ENCODE measurements around the gene TLCD5.

The TLCD5 gene

DNA sequence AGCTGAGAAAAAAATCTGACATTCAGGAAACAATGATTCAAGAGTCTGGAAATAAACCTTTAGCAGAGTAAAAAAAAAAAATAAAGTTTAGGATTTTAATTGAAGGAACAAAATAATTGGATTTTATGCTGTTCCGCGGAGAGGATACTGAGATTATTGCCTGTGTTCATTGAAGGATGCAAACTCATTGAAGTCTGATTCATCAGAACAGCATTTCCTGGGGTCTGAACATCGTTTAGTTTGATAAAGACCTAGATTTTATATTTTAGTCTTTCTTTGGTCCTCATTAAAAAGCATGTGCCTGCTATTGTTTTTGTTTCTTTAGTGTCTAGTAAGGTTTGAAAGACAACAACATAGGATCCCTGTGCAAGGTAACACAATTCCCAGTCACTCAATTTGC is 4.5 kb downstream of the TLCD5 start:
- H3K4me3 ChIP-seq (ENCODE audit: control insufficient read depth, low read depth, low read length), result no peak overlapping the region
- no peak for DNase-seq (ENCODE audit: low read depth)
- TF ChIP-seq, protein P1, sequence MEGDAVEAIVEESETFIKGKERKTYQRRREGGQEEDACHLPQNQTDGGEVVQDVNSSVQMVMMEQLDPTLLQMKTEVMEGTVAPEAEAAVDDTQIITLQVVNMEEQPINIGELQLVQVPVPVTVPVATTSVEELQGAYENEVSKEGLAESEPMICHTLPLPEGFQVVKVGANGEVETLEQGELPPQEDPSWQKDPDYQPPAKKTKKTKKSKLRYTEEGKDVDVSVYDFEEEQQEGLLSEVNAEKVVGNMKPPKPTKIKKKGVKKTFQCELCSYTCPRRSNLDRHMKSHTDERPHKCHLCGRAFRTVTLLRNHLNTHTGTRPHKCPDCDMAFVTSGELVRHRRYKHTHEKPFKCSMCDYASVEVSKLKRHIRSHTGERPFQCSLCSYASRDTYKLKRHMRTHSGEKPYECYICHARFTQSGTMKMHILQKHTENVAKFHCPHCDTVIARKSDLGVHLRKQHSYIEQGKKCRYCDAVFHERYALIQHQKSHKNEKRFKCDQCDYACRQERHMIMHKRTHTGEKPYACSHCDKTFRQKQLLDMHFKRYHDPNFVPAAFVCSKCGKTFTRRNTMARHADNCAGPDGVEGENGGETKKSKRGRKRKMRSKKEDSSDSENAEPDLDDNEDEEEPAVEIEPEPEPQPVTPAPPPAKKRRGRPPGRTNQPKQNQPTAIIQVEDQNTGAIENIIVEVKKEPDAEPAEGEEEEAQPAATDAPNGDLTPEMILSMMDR (conservative IDR thresholded peaks at IDR 0.05; ENCODE audit: control insufficient read depth, insufficient read depth, low read depth, low read length), result no peak

DNA sequence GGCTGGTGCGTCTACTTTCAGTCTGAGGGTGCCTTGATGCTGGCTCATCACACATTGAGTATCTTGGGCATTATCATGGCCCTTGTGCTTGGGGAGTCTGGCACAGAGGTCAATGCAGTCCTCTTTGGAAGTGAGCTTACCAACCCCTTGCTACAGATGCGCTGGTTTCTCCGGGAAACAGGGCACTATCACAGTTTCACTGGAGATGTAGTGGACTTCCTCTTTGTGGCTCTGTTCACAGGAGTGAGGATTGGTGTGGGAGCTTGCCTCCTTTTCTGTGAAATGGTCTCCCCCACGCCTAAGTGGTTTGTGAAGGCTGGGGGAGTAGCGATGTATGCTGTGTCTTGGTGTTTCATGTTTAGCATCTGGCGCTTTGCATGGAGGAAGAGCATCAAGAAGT is 4.9 kb downstream of the TLCD5 start:
- H3K4me3 ChIP-seq (ENCODE audit: control insufficient read depth, low read depth, low read length), result no peak overlapping the region
- no peak for DNase-seq (ENCODE audit: low read depth)
- TF ChIP-seq, protein P1 (conservative IDR thresholded peaks at IDR 0.05; ENCODE audit: control insufficient read depth, insufficient read depth, low read depth, low read length), result no peak

DNA sequence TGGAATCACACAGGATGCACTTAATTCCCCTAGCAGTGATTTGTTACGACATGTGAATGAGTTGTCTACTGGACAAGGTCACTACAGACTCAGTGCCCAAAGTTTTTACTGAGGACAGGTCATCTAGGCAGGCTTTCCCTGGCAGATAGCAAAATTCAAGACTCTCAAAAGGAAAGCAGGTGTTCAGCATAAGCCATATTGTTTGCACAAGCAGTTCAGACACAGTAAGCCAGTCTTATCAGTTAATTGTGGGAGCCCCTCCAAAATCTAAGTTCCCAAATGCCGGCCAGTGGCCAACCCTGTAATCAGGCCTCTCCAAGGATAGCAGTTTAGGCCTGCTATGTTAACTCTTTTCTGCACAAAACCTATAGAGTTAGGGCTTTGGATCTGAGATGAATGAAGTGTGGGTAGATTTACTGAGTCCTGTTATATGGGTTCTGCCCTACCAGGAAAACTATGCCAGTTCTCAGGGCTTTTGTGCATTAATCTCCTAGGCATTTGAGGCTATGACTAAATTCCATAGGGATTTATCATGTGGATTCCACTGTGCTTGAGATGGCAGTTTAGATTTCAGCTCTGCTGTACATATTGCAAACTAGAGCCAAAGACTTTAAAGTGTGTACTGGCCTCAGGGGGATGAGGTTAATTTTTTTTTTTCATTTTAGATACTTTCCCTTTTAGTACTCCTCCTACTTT is 6.3 kb downstream of the TLCD5 start:
- TF ChIP-seq, protein P1 (conservative IDR thresholded peaks at IDR 0.05; ENCODE audit: control insufficient read depth, insufficient read depth, low read depth, low read length), result no peak
- no peak overlapping the region for H3K4me3 ChIP-seq (ENCODE audit: control insufficient read depth, low read depth, low read length)
- DNase-seq (ENCODE audit: low read depth), result peak; percentile 91

DNA sequence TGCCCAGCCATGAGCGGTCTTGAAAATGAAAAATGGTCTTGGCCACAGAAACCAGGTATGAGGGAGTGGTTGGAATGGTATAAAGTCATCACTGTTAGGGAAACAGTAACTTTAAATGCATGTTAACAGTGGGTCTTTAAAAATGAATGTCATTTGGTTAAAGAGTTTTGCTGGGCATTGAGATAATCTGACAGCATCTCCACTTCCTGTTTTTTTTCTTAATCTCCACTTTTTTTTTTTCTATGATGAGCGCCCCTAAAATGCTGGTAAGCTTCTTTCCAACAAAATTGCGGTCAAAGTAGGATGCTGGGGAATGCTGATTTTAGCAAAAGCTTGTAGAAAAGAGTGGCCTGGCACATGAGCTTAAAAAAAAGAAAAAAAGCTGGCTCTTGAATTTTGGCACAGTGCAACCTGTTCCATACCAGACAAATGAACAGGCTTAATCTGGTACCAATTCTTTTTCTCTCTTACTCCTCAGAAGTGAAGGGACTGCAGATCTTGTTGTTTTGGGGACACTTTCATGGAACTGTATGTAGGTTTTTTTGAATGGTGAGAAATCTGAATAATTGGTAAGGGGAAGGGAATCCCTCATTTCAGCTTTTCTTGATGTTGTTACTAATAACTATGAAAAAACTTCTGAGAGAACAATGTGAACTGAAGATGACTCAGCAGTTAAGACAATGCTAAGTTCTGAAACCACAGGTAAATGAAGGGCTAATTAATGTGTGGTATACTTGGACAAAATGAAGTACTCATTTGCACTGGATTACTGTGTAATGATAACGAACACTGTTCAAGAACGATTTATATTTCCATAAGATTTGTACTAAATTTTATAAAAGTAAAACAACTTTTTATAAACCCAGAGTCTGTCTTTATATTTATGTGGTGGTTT is 8.0 kb downstream of the TLCD5 start:
- peak; percentile 34 for DNase-seq (ENCODE audit: low read depth)
- no peak overlapping the region for H3K4me3 ChIP-seq (ENCODE audit: control insufficient read depth, low read depth, low read length)
- TF ChIP-seq, protein P1 (conservative IDR thresholded peaks at IDR 0.05; ENCODE audit: control insufficient read depth, insufficient read depth, low read depth, low read length), result no peak

DNA sequence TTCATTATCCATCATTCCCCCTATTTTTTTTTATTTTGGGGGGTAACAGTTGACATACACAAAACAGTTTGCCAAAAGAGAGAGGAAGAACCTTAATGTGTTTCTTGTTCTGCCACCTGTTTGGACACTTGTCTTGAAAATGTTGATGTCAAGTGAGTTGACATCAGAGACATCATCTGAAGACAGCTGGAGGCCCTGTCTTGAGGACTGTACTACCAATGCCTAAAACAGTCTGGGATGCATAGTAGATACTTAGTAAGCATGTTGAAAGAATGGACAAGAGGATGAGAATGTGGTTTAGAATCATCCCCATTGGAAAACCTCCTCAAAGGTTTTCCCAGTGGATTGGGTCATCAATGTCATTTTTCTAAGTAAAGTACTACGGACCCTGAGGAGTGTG is 8.7 kb downstream of the TLCD5 start:
- no peak for DNase-seq (ENCODE audit: low read depth)
- no peak overlapping the region for H3K4me3 ChIP-seq (ENCODE audit: control insufficient read depth, low read depth, low read length)
- TF ChIP-seq, protein P1 (conservative IDR thresholded peaks at IDR 0.05; ENCODE audit: control insufficient read depth, insufficient read depth, low read depth, low read length), result no peak

DNA sequence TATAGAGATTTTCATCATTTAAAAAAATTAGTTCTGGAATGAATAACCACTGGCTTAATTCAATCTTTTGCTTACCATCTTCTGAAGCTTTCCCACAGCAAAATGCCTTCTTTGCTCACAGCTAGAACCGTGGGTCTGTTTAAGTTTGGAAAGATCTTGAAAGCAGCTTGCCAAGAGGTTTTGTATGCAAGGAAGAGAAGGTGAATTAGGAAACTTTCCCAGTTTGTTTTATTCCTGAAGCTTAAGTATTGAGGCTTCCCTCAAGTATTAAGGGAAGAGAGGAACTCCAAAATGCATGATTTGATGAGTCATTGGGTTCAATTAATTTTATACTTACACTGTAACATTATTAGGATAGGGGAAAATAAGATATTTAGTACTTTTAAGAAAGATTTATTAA is 9.2 kb downstream of the TLCD5 start:
- H3K4me3 ChIP-seq (ENCODE audit: control insufficient read depth, low read depth, low read length), result no peak overlapping the region
- TF ChIP-seq, protein P1 (conservative IDR thresholded peaks at IDR 0.05; ENCODE audit: control insufficient read depth, insufficient read depth, low read depth, low read length), result no peak
- no peak for DNase-seq (ENCODE audit: low read depth)
